H1 (cell line): ENCODE data around the gene PINK1. TPM values are rescaled to one million over a fixed set of nuclear protein-coding genes. Genes with fewer than 3 reads are reported as not detected.

Experiments
- CTCF ChIA-PET: fragments of 300-600 bp; sonication (Branson Sonifier 250); formaldehyde crosslinking; loops from one replicate; lab custom pipeline; 2021; ENCODE audit not compliant: partially characterized antibody; lab: Charles Lee
- POLR2A ChIA-PET: fragments of 300-600 bp; sonication (Branson Sonifier 250); formaldehyde crosslinking; loops from one replicate; lab custom pipeline; 2021; ENCODE audit warnings: inconsistent platforms; ENCODE audit not compliant: partially characterized antibody; lab: Charles Lee
- DNase-seq, 2 experiments: peaks; one replicate each; pipeline versions ENCODE4 v3.0.0 to v3.0.0-alpha.2; 2010 to 2022; ENCODE audit warnings: low spot score in 2 of 2, low read depth in 1 of 2, mixed read lengths in 1 of 2
- FAIRE-seq: peaks from 2 replicates; lab custom pipeline; 2011; peaks lifted over from hg19 to GRCh38; lab: Jason Lieb, UNC
- H2AFZ ChIP-seq: 2 replicates; pipeline ENCODE4 v1.8.1; 2012; ENCODE audit warnings: low read length, inconsistent platforms
- H2AK5ac ChIP-seq: 2 replicates; pipeline ENCODE4 v1.6.1; 2013; ENCODE audit warnings: low read depth, low read length
- H2BK120ac ChIP-seq: replicated peaks from 2 replicates; pipeline ENCODE3; 2013; ENCODE audit warnings: low read depth, low read length, inconsistent platforms
- H2BK12ac ChIP-seq: 2 replicates; pipeline ENCODE4 v1.6.1; 2013; ENCODE audit warnings: low read depth, low read length
- H2BK15ac ChIP-seq: 2 replicates; pipeline ENCODE4 v1.6.1; 2013; ENCODE audit warnings: low read length
- H2BK20ac ChIP-seq: 2 replicates; pipeline ENCODE4 v1.6.1; 2013; ENCODE audit warnings: low read length
- H2BK5ac ChIP-seq: 2 replicates; pipeline ENCODE4 v1.6.1; 2013; ENCODE audit warnings: low read depth, low read length
- H3K14ac ChIP-seq: 2 replicates; pipeline ENCODE4 v1.6.1; 2013; ENCODE audit warnings: inconsistent platforms; ENCODE audit not compliant: insufficient read length
- H3K18ac ChIP-seq: 2 replicates; pipeline ENCODE4 v1.6.1; 2013; ENCODE audit warnings: low read length; ENCODE audit errors: extremely low read depth
- H3K23ac ChIP-seq: 2 replicates; pipeline ENCODE4 v1.6.1; 2013; ENCODE audit warnings: inconsistent platforms; ENCODE audit not compliant: insufficient read length
- H3K23me2 ChIP-seq: 2 replicates; pipeline ENCODE4 v1.6.1; 2013; ENCODE audit warnings: low read depth, low read length
- H3K27ac ChIP-seq: 2 replicates; pipeline ENCODE4 v1.6.1; 2011; ENCODE audit warnings: low read depth, low read length, inconsistent platforms
- H3K27me3 ChIP-seq, 4 experiments: replicated peaks in 1 of 4; 1 replicate in 1 of 4; 2 replicates in 3 of 4; pipeline versions ENCODE4 v1.6.1 to v1.8.1; 2011 to 2013; ENCODE audit warnings: low read length in 3 of 4, mild to moderate bottlenecking in 3 of 4, inconsistent platforms in 2 of 4, mixed read lengths in 2 of 4, moderate library complexity in 1 of 4; ENCODE audit not compliant: control insufficient read depth in 3 of 4, insufficient read depth in 3 of 4; ENCODE audit errors: extremely low read depth in 1 of 4
- H3K36me3 ChIP-seq, 4 experiments: 2 replicates each; pipeline versions ENCODE4 v1.6.1 to v1.8.1; 2011 to 2013; ENCODE audit warnings: mild to moderate bottlenecking in 4 of 4, low read length in 3 of 4, moderate library complexity in 2 of 4, control low read depth in 1 of 4, inconsistent platforms in 1 of 4; ENCODE audit not compliant: insufficient read depth in 4 of 4, control insufficient read depth in 2 of 4
- H3K4ac ChIP-seq: replicated peaks from 2 replicates; pipeline ENCODE3; 2013; ENCODE audit warnings: low read length, low read depth, mixed read lengths, inconsistent platforms; ENCODE audit not compliant: insufficient read length
- H3K4me1 ChIP-seq, 4 experiments: replicated peaks in 1 of 4; 1 replicate in 1 of 4; 2 replicates in 3 of 4; pipeline versions ENCODE4 v1.6.1 to v1.8.1; 2011 to 2013; ENCODE audit warnings: low read length in 3 of 4, inconsistent platforms in 2 of 4, mixed read lengths in 1 of 4; ENCODE audit not compliant: insufficient read depth in 4 of 4, control insufficient read depth in 3 of 4
- H3K4me2 ChIP-seq, 2 experiments: 2 replicates each; pipeline versions ENCODE4 v1.6.1 to v1.8.1; 2011 to 2013; ENCODE audit warnings: low read depth in 2 of 2, low read length in 2 of 2, control low read depth in 1 of 2, inconsistent platforms in 1 of 2, mild to moderate bottlenecking in 1 of 2; ENCODE audit not compliant: insufficient read depth in 1 of 2
- H3K4me3 ChIP-seq, 4 experiments: fragments of 200-600, 300-600 bp in 1 of 4; sonication (generic), shearing (Covaris generic), sonication (Bioruptor Twin) in 1 of 4; 2 replicates each; pipeline versions ENCODE4 v1.5.1 to v1.8.1; 2011 to 2016; ENCODE audit warnings: low read length in 4 of 4, low read depth in 3 of 4, control low read depth in 2 of 4, inconsistent platforms in 2 of 4, mild to moderate bottlenecking in 2 of 4, mixed read lengths in 1 of 4, moderate library complexity in 1 of 4; ENCODE audit not compliant: insufficient read depth in 2 of 4; ENCODE audit errors: extremely low read depth in 1 of 4
- H3K56ac ChIP-seq: replicated peaks from 2 replicates; pipeline ENCODE3; 2013; ENCODE audit warnings: low read depth, mild to moderate bottlenecking, mixed read lengths, low read length, inconsistent platforms; ENCODE audit not compliant: insufficient read length
- H3K79me1 ChIP-seq: 2 replicates; pipeline ENCODE4 v1.6.1; 2013; ENCODE audit warnings: low read depth, low read length, control low read depth
- H3K79me2 ChIP-seq, 2 experiments: 2 replicates each; pipeline versions ENCODE4 v1.6.1 to v1.8.1; 2012 to 2013; ENCODE audit warnings: low read length in 2 of 2, mild to moderate bottlenecking in 2 of 2, inconsistent platforms in 1 of 2; ENCODE audit not compliant: insufficient read depth in 2 of 2, control insufficient read depth in 1 of 2
- H3K9ac ChIP-seq, 4 experiments: replicated peaks in 1 of 4; 1 replicate in 1 of 4; 2 replicates in 3 of 4; pipeline versions ENCODE4 v1.6.1 to v1.8.1; 2011 to 2013; ENCODE audit warnings: low read depth in 3 of 4, low read length in 3 of 4, control low read depth in 2 of 4, mild to moderate bottlenecking in 2 of 4, moderate library complexity in 2 of 4, inconsistent platforms in 1 of 4; ENCODE audit errors: extremely low read depth in 1 of 4
- H3K9me3 ChIP-seq, 2 experiments: 2 replicates each; pipeline versions ENCODE4 v1.6.1 to v1.8.1; 2012 to 2013; ENCODE audit warnings: mild to moderate bottlenecking in 2 of 2, moderate library complexity in 2 of 2, control low read depth in 1 of 2, inconsistent platforms in 1 of 2, low read depth in 1 of 2, low read length in 1 of 2, mixed read lengths in 1 of 2; ENCODE audit not compliant: insufficient read depth in 2 of 2
- H4K20me1 ChIP-seq, 2 experiments: replicated peaks in 1 of 2; 2 replicates each; pipeline versions ENCODE3 to v1.8.1; 2011 to 2013; ENCODE audit warnings: inconsistent platforms in 2 of 2, low read length in 2 of 2, mild to moderate bottlenecking in 1 of 2; ENCODE audit not compliant: insufficient read depth in 2 of 2, control insufficient read depth in 1 of 2
- H4K5ac ChIP-seq: 2 replicates; pipeline ENCODE4 v1.6.1; 2013; ENCODE audit warnings: low read length, low read depth, mixed read lengths, inconsistent platforms; ENCODE audit not compliant: insufficient read length
- H4K8ac ChIP-seq: 2 replicates; pipeline ENCODE4 v1.8.0; 2013; ENCODE audit warnings: mild to moderate bottlenecking, moderate library complexity, low read length, inconsistent platforms; ENCODE audit not compliant: insufficient read depth; ENCODE audit errors: extremely low read depth
- H4K91ac ChIP-seq: replicated peaks from 2 replicates; pipeline ENCODE3; 2013; ENCODE audit warnings: low read length, mixed read lengths, inconsistent platforms; ENCODE audit not compliant: insufficient read length
- CHD1 ChIP-seq: IDR thresholded peaks from 2 replicates; pipeline ENCODE4 v1.6.1; 2012; ENCODE audit warnings: low read depth, low read length, improper control_type of control experiment
- EGR1 ChIP-seq: IDR thresholded peaks from 2 replicates; pipeline ENCODE4 v1.6.1; 2011; ENCODE audit warnings: low read depth, low read length, borderline replicate concordance
- SP4 ChIP-seq: IDR thresholded peaks from 2 replicates; pipeline ENCODE4 v1.6.1; 2012; ENCODE audit warnings: low read length, inconsistent platforms
- SRF ChIP-seq: IDR thresholded peaks from 2 replicates; pipeline ENCODE4 v1.6.1; 2011; ENCODE audit warnings: mild to moderate bottlenecking, low read depth, low read length, moderate library complexity
- WGBS, 2 experiments: shearing (Covaris generic) in 1 of 2; methylation state at CpG; one replicate each; pipeline versions ENCODE4 v1.1.6 to v1.1.7; 2013 to 2015; ENCODE audit warnings: low lambda C conversion rate in 2 of 2, mixed read lengths in 2 of 2, inconsistent platforms in 1 of 2, low coverage in 1 of 2, missing lambda C conversion rate in 1 of 2; ENCODE audit not compliant: insufficient replicate concordance in 2 of 2, insufficient coverage in 1 of 2, insufficient read length in 1 of 2; ENCODE audit errors: extremely low coverage in 1 of 2, missing lambda C conversion rate in 1 of 2; 5-methylcytosine and 5-hydroxymethylcytosine counted together
- polyA plus RNA-seq, 7 experiments: library from polyadenylated mRNA; depleted of rRNA in 3 of 7; stranded (reverse) in 5 of 7; unstranded in 2 of 7; fragments of >200 nt in 5 of 7; fragments of 200-250 nt in 2 of 7; gene quantifications; 1 replicate in 5 of 7; 2 replicates in 1 of 7; 4 replicates in 1 of 7; pipeline versions ENCODE4 v1.2.1 to v1.2.3, GENCODE V29; 2011 to 2013; ENCODE audit warnings: missing spikeins in 2 of 7, mixed read lengths in 2 of 7
- total RNA-seq: library from RNA; stranded (reverse); fragmentation: NEBNext Ultra II Directional; extraction: Animal tissue kit (Norgen Biotek cat#: 25700); gene quantifications from 2 replicates; pipeline ENCODE4 v1.2.1, GENCODE V29; 2021

Gene PINK1
- total and polyA plus RNA-seq, 2 of the 8 experiments (the other 6 are each of a cell fraction or from before 2014, with no cell fraction given), result 16.1 to 19.3 TPM

- no peak overlapping the region for H2BK12ac ChIP-seq
- TF ChIP-seq SP4 (no peak), CHD1 (no peak), SRF (no peak), EGR1 (no peak)
Observed at GRCh38 chr1:20680269-20680668, 47.0 kb downstream of the PINK1 start.

More at GRCh38 chr1:20680269-20680668, 47.0 kb downstream of the PINK1 start:
- Histone ChIP-seq H3K4me3 (no peak overlapping the region), H2BK120ac (no peak overlapping the region), H2BK15ac (no peak overlapping the region), H3K9ac (no peak overlapping the region), H3K36me3 (peaks cover 0 to 7% (median 0%) of the 10 kb centered on the region in 4 experiments; a peak in 1 of 8 replicates), H2AK5ac (no peak overlapping the region), H4K8ac (no peak overlapping the region), H2AFZ (no peak overlapping the region), H3K56ac (no peak overlapping the region), H2BK5ac (no peak overlapping the region), H3K4ac (no peak overlapping the region), H3K4me2 (no peak overlapping the region), H3K4me1 (no peaks in the 10 kb centered on the region; a peak in 1 of 7 replicates), H3K18ac (no peak overlapping the region), H4K5ac (no peak overlapping the region), H4K20me1 (peaks cover 0 to 2% of the 10 kb centered on the region in 2 experiments), H3K27ac (no peak overlapping the region), H3K27me3 (no peaks in the 10 kb centered on the region; a peak in 1 of 7 replicates), H3K23me2 (no peaks in the 10 kb centered on the region), H3K23ac (no peak overlapping the region), H3K9me3 (no peaks in the 10 kb centered on the region), H3K79me2 (no peaks in the 10 kb centered on the region), H3K14ac (no peak overlapping the region), H3K79me1 (no peaks in the 10 kb centered on the region), H2BK20ac (no peak overlapping the region), H4K91ac (no peak overlapping the region)
- POLR2A ChIA-PET, result interaction anchor here (1.6 kb wide), 1 partner anchor 14 kb away, joined by 3 read pairs; no protein-coding TSS in a partner anchor
- 87% methylated on average over 5 of the region's 5 CpGs; no CpG with 5 or more reads in 1 of the 2 experiments for WGBS, 2 experiments
- FAIRE-seq, result no peak
- no peak for DNase-seq
- CTCF ChIA-PET, result no interaction called here
